MG63 (cell line): Measurements from ENCODE around the gene GAB2. TPM values are rescaled to one million over a fixed set of nuclear protein-coding genes. Genes with fewer than 3 reads are reported as not detected.

ENCODE experiments used
- DNase-seq: peaks from one replicate; pipeline ENCODE4 v3.0.0-alpha.2; 2020
- H3K27me3 ChIP-seq: fragments of 250-450 bp; sonication (Bioruptor Pico); 2 replicates; pipeline ENCODE4 v1.5.1; 2020; ENCODE audit warnings: mild to moderate bottlenecking, moderate library complexity
- H3K36me3 ChIP-seq: fragments of 250-450 bp; sonication (Bioruptor Pico); 2 replicates; pipeline ENCODE4 v1.5.1; 2020; ENCODE audit warnings: mild to moderate bottlenecking, moderate library complexity
- H3K4me3 ChIP-seq: fragments of 250-450 bp; sonication (Bioruptor Pico); 2 replicates; pipeline ENCODE4 v1.5.1; 2020; ENCODE audit warnings: mild to moderate bottlenecking, moderate library complexity
- H3K9me3 ChIP-seq: fragments of 250-450 bp; sonication (Bioruptor Pico); 2 replicates; pipeline ENCODE4 v1.5.1; 2020; ENCODE audit warnings: mild to moderate bottlenecking, moderate library complexity
- total RNA-seq: library from RNA; depleted of rRNA; stranded (reverse); fragments of >200 nt; shearing (Covaris generic); gene quantifications from 2 replicates; pipeline ENCODE4 v1.2.3, GENCODE V29; 2014; ENCODE audit warnings: low replicate concordance

Gene GAB2
- total RNA-seq, 1 experiment from 2014 or later = under 0.01 TPM

DNA sequence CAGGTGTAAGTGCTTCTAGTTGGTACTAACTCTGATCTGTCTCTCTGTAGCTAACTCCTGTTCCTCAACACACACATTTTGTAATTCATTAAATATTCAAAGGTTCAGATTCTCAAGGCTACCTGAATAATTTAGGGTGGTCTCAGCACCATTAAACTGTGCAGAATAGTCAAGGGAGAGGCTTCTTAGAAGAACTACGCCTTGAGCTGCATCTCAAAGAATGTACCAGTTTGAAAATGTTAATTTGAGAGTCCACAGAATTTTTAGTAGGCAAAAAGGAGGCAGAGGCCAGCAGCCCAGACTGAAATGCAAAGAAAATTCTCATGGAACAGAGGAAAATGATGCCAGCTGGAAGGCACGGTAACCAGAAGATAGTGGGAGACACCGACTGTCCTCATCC is 72.2 kb downstream of the GAB2 start:
- Histone ChIP-seq H3K27me3 (no peaks in the 10 kb centered on the region), H3K36me3 (no peaks in the 10 kb centered on the region), H3K4me3 (no peak overlapping the region), H3K9me3 (no peaks in the 10 kb centered on the region)
- DNase-seq = no peak

DNA sequence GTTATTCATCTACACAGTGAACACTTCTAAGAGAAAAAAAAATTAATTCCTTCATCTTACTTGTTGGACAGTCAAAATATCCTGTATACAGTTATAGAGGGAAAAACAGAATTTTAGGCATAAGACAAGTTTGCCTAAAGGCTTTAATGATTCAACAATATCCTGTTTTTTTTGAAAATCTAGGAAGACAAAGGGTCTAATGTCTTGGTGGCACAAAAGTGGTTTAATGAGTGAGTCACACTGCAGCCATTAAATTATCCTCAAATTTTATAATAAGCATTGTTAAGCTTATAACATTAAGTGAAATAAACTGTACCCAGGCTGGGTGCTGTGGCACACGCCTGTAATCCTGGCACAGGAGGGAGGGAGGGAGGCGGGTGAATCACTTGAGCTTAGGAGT is 72.9 kb downstream of the GAB2 start:
- Histone ChIP-seq H3K36me3 (no peaks in the 10 kb centered on the region), H3K9me3 (no peaks in the 10 kb centered on the region), H3K27me3 (peaks cover 3% of the 10 kb centered on the region; the same call in 1 of the 2 replicates), H3K4me3 (no peak overlapping the region)
- no peak for DNase-seq

DNA sequence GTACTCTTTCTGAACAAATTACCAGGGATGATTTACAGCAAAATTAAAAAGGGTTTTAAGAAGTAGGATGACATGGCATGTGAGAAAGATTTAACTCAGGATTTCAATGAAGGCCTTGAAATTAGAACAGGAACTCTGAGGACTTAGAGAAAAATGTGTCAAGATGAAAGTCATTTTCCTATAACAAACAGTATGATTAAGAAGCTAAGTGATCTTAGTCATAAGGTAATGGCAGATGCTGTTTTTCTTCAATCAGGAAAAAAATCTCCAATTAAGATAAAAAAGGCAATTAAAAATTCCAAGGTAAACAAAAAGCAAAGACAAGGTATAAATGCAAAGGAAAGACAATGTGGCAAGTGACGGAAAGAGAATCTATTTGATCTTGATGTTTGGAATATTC is 73.5 kb downstream of the GAB2 start:
- H3K36me3 ChIP-seq = no peaks in the 10 kb centered on the region
- no peak for DNase-seq
- peaks cover 3% of the 10 kb centered on the region; the same call in 1 of the 2 replicates for H3K27me3 ChIP-seq
- H3K4me3 ChIP-seq = no peak overlapping the region
- no peaks in the 10 kb centered on the region for H3K9me3 ChIP-seq

DNA sequence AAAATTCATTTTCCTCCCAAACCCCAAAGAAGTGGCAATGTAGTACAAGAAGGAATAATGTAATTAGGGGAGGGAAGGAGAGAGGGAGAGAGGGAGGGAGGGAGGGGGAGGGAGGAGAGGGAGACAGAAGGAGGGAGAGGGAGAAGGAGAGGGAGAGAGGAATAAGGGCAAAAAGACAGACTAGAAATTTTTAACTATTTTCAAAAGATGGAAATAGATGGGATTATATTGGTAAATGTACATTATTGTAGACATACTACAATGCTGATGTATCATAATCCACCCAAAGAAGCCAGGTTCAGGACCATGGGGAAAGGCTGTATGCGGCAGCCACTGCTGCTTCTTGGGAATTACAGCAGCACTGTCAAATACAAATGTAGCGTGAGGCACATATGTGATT is 74.3 kb downstream of the GAB2 start:
- no peaks in the 10 kb centered on the region for H3K9me3 ChIP-seq
- no peak for DNase-seq
- no peaks in the 10 kb centered on the region for H3K36me3 ChIP-seq
- H3K27me3 ChIP-seq = peaks cover 3% of the 10 kb centered on the region; the same call in 1 of the 2 replicates
- no peak overlapping the region for H3K4me3 ChIP-seq

DNA sequence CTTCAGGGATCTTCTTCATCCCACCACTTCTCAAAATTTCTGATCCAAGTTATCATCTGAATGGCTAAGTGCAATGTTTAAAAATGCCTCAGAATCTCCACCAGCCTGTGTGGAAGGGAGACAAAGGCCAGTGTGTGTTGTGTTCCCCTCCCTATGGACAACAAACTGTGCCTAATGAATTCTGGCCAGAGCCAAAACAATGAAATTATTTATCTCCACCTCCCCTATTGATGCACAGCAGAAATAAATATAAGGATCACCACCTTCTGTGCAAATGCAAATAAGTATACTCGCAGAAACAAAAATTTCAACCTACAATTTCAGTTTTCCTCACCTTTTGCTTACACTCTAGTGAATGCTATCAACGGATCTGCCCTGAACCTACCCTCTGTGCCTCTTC is 75.8 kb downstream of the GAB2 start:
- H3K27me3 ChIP-seq = peaks cover 3% of the 10 kb centered on the region; the same call in 1 of the 2 replicates
- no peak overlapping the region for H3K4me3 ChIP-seq
- no peaks in the 10 kb centered on the region for H3K9me3 ChIP-seq
- no peaks in the 10 kb centered on the region for H3K36me3 ChIP-seq
- no peak for DNase-seq

DNA sequence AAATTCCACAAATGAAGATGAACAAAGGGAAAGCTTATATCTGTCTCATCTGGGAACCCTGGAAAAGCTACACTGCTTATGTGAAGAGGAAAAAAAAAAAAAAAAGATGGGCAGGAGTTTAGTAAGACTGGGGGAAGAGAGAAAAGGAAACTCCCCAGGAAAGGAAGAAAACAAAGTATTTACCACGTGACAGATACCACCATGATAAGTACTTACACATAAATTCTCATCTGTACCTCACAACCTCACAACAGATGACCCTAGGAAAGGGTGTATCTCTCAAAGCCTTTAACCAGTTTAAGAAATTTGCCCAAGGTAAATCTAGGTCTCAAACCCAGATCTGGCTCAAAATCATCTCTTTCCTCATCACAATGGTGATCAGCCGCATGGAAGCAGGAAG is 77.1 kb downstream of the GAB2 start:
- no peaks in the 10 kb centered on the region for H3K36me3 ChIP-seq
- no peaks in the 10 kb centered on the region for H3K9me3 ChIP-seq
- DNase-seq = no peak
- H3K27me3 ChIP-seq = peaks cover 3% of the 10 kb centered on the region; the same call in 1 of the 2 replicates
- H3K4me3 ChIP-seq = no peak overlapping the region

DNA sequence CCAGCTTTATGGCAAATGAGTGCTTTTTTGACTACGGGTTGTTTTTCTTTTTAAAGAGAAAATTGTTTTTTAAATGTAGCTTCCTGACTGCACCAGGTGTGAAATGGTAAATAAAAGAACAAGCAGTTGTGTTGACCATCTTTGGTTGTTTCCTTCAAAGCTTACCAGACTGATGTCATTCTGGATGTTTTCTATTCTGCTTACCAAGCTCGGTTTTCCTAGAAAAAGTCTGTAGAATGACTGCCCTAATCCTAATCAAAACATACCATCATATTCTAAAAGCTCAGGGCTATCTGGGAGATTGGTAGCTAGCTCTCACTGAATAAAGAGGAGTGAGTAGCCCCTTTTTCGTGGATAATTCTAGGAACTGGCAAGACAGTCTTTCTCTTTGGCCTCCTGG is 77.7 kb downstream of the GAB2 start:
- DNase-seq = no peak
- H3K36me3 ChIP-seq = no peaks in the 10 kb centered on the region
- H3K27me3 ChIP-seq = peaks cover 3% of the 10 kb centered on the region; the same call in 1 of the 2 replicates

DNA sequence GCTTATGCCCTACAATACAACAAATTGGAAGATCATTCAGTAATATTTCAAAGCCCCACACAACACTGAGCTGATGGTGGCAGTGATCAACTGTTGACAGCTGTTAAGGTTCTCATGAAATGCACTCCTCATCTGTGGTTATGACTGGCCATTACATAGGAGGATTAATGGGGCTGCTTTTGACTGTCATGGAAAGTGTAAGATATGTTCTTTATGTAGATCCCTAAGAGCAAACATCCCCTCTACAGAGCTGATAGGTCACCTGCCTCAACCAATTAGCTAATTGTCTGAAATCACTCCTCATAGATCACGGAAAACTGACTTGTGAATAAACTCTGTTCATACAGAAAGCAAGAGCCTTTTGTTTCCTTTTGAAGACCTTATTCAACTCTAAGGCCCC is 78.1 kb downstream of the GAB2 start:
- Histone ChIP-seq H3K4me3 (no peak overlapping the region), H3K27me3 (peaks cover 3% of the 10 kb centered on the region; the same call in 1 of the 2 replicates), H3K9me3 (no peaks in the 10 kb centered on the region), H3K36me3 (no peaks in the 10 kb centered on the region)
- no peak for DNase-seq

More for the DNA sequence above, 77.7 kb downstream of the GAB2 start:
- no peaks in the 10 kb centered on the region for H3K9me3 ChIP-seq
- H3K4me3 ChIP-seq = no peak overlapping the region

DNA sequence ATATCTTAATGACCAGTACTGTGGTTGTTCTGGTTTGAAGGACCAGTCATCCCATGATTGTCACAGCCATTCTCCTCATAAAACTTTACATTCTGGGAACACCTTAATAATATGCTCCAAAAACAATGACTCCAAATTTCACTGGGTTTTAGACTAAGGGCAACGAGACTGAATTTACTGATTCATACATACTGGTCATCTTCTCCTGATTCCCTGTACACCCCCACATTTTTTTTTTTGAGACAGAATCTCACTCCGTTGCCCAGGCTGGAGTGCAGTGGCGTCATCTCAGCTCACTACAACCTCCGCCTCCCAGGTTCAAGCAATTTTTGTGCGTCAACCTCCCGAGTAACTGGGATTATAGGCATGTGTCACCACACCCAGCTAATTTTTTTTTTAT is 78.9 kb downstream of the GAB2 start:
- no peaks in the 10 kb centered on the region for H3K36me3 ChIP-seq
- DNase-seq = no peak
- H3K9me3 ChIP-seq = no peaks in the 10 kb centered on the region
- peaks cover 5% of the 10 kb centered on the region; the same call in 1 of the 2 replicates for H3K27me3 ChIP-seq
- no peak overlapping the region for H3K4me3 ChIP-seq

DNA sequence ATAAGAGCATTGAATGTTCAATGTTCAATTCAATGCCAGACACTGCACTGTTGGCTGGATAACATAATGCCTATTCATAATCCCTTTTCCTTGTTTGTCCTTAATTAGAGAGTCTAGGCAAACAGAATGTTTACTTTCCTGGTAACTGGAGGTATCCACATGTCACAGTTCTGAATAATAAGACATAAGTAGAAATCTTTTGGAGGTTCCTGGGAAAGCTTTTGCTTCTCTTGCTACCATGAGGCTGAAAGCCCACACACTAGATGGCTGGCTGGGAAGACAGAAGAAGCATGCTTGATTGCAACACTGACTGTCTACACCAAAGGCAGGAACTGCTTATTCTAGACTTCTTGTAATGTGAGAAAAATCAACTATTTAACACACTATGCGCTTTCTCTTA is 79.5 kb downstream of the GAB2 start:
- Histone ChIP-seq H3K27me3 (peaks cover 5% of the 10 kb centered on the region; the same call in 1 of the 2 replicates), H3K36me3 (no peaks in the 10 kb centered on the region), H3K4me3 (no peak overlapping the region), H3K9me3 (no peaks in the 10 kb centered on the region)
- DNase-seq = no peak

DNA sequence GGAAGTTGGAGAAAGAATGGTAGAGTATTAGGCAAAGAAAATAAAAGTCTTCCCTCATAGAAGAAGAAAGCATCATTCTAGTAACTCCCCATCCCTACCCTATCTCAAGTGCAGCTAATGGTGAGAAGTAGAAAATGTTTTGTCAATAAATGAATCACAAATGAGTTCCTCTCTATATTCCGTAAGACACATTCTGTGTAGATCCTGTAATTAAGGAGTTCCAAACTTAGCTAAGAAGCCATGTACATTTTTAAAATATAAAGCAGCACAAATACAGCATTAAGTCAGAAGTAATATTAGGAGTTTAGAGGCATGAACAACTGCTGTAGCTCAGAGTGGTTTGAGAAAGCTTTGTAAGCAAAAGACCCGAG is 80.1 kb downstream of the GAB2 start:
- Histone ChIP-seq H3K9me3 (no peaks in the 10 kb centered on the region), H3K36me3 (no peaks in the 10 kb centered on the region), H3K4me3 (no peak overlapping the region), H3K27me3 (peaks cover 5% of the 10 kb centered on the region; the same call in 1 of the 2 replicates)
- DNase-seq = no peak

DNA sequence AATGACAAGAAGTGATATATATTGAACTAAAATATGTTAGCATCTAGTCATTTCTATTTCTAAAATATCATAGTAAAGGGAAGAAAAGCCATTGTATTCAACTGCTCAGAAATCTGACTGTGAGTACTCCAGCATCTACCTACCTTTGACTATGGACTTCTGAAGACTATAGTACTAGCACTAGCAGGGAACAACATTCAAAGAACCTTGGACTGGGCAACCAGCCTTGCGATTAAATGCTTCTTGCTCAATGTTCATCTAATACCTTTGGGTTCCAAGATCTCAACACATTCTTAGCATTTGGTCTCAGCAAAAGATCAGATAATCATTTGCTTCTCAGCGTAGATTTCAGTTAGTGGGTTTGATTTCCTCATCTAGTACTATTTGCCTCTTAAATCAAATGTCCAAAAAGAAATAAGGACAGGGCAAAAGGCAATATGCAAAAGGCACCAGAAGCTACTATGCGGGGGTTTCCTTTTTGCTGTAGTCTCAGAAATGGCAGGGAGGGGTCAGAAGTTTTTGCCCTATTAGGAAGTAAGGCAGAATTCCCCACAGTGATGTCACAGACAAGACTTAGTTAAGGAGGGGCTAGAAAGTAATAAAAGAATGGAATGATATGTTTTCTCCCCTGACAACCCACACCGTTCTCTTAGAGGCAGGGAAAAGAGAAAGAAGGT is 80.6 kb downstream of the GAB2 start:
- no peak for DNase-seq
- Histone ChIP-seq H3K4me3 (no peak overlapping the region), H3K9me3 (no peaks in the 10 kb centered on the region), H3K27me3 (peaks cover 6% of the 10 kb centered on the region; the same call in 1 of the 2 replicates), H3K36me3 (no peaks in the 10 kb centered on the region)

DNA sequence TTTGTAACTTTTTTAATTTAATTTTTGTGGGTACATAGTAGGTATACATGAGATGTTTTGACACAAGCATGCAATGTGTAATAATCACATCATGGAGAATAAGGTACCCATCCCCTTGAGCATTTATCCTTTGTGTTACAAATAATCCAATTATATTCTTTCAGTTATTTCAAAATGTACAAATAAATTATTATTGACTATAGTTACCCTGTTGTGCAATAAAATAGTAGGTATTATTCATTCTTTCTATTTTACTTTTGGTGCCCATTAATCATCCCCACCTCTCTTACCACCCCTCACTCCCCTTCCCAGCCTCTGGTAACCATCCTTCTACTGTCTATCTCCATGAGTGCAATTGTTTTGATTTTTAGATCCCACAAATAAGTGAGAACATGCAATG is 83.5 kb downstream of the GAB2 start:
- Histone ChIP-seq H3K36me3 (no peaks in the 10 kb centered on the region), H3K4me3 (no peak overlapping the region), H3K9me3 (no peaks in the 10 kb centered on the region), H3K27me3 (0 out of 2 replicates have a peak, but pooled peaks cover 5% of the 10 kb centered on the region)
- no peak for DNase-seq

DNA sequence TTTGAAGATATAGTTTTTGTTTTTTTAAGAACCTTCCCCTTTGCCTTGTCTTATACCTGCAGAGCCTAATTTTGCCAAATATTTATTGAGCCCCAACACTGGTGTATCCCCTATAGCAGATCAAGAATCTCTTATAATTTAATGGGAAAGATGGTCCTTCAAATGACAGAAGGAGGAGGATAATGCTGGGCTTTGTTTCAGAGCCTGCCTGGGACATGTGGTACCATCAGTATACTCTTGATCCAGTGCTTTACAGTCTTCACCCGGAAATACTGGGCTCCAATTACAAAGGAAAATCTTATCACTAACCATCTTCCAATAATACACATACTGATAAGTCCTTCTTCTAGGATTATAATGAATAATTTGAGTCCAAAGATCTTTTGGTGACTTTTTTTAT is 84.7 kb downstream of the GAB2 start:
- no peak for DNase-seq

DNA sequence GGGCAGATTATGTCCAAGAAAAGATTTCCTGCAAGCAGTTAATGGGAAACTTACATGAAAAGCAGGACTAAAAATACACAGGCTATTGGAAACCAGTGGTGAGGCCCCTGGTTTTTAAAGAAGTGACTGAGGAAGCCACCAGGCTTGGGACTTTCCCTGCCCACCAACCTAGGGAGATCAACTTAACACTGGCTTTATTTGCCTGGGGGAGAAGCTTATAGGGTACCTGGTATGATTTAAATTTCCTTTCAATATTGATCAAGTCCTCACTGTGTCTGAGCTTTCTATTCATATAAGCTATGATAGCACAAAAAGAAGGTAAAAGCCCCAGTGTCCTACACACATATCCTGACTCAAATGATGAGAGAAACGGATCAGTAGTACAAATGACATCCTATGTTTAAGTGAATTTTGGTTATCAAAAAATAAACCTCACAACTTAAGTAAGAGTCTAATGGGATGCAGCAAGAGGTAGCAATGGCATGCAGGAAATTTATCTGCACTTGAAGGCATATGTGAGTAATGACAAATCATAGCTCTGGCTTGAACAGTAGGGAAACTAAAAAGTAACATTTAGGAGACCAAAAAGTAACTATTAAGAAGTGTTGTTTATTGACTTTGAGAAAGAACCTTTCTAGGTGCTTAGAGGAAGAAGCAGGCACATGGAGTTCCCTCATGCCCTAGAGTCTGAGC is 85.3 kb downstream of the GAB2 start:
- Histone ChIP-seq H3K4me3 (no peak overlapping the region), H3K27me3 (0 out of 2 replicates have a peak, but pooled peaks cover 5% of the 10 kb centered on the region), H3K36me3 (no peaks in the 10 kb centered on the region), H3K9me3 (no peaks in the 10 kb centered on the region)
- DNase-seq = no peak

More for the DNA sequence above, 84.7 kb downstream of the GAB2 start:
- Histone ChIP-seq H3K4me3 (no peak overlapping the region), H3K27me3 (0 out of 2 replicates have a peak, but pooled peaks cover 5% of the 10 kb centered on the region), H3K9me3 (no peaks in the 10 kb centered on the region), H3K36me3 (no peaks in the 10 kb centered on the region)

DNA sequence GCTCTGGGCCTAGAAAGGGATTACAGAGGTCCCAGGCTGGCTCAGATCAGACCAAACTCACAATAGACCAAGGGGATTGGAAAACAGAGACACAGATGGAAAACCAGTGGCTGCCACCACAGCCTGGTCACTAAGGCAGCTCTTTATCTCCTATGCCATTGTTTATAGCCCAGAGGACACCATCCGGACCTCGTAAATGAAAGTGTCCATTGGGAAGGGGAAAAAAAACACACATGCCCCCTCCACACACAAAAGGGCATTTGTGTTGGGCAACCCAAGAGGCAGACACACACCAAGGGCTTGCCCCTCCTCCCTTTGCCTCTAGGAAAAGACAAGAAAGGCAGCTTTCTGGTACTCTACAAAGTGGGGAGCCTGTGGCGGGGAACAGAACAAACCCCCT is 85.9 kb downstream of the GAB2 start:
- Histone ChIP-seq H3K4me3 (no peak overlapping the region), H3K27me3 (peaks cover 5% of the 10 kb centered on the region; the same call in 1 of the 2 replicates), H3K36me3 (no peaks in the 10 kb centered on the region), H3K9me3 (no peaks in the 10 kb centered on the region)
- DNase-seq = no peak

DNA sequence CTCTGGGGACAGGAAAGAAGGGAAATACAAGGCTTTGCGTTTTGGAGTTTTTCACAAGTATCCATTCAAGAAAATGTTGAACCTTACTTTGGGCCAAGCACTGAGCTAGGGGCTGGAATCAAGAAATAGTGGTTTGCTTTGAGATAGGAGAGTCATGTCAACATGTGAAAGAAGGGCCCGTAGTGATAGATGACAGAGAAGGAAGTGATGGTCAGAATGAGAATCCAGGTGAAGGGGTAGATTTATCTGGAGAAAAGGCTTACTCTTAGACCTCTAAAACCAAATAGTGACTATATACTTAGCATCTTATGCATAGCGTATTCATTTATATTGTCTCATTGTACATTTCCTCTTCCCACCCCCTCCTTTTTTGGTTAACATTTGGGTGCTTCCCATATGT is 87.3 kb downstream of the GAB2 start:
- Histone ChIP-seq H3K4me3 (no peak overlapping the region), H3K27me3 (peaks cover 5% of the 10 kb centered on the region; the same call in 1 of the 2 replicates), H3K9me3 (no peaks in the 10 kb centered on the region), H3K36me3 (no peaks in the 10 kb centered on the region)
- DNase-seq = no peak

DNA sequence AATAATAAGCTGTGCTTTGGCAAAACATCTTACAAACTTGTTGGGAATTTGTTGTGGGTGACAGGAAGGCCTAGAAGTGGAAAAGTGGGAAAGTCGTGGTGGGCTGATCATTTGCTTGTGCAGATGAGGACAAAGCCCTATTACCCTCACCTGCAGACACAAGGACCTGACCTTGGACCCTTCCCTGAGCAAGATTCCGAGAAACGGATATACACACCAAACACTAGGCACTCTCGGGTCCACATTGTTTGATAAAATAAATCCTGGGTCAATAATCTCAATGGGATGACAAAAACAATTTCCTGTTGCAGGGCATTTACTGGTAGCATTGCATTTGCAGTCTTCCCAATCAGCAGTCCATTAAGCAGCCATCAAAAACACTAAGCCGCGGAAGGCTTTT is 89.7 kb downstream of the GAB2 start:
- H3K27me3 ChIP-seq = peaks cover 7% of the 10 kb centered on the region
- DNase-seq = no peak
- H3K36me3 ChIP-seq = no peaks in the 10 kb centered on the region

More for the DNA sequence above, 89.7 kb downstream of the GAB2 start:
- Histone ChIP-seq H3K9me3 (no peaks in the 10 kb centered on the region), H3K4me3 (no peak overlapping the region)
